ENCODE results near the gene REM1. TPM values are rescaled to one million over a fixed set of nuclear protein-coding genes. Genes with fewer than 3 reads are reported as not detected.
"Not testable (repeated sequence)": the region's sequence is repeated elsewhere in the genome, so short reads cannot be mapped to it uniquely, and the experiment has no call there.

REM1 gene
- total RNA-seq, 2 donors from 2014 or later = not detected

- Mint-ChIP-seq H3K9me3 (no peaks in the 10 kb centered on the region), H3K36me3 (peaks cover 4 to 5% of the 10 kb centered on the region in 2 donors), H3K27ac (peak within 1 kb of the TSS in 1 of 2 donors; percentile 60)
- DNase-seq (ENCODE audit: low spot score in 2 of 2) (peak; percentile 84 to 92), ATAC-seq (peak; percentile 84 to 88)
These were observed 39.3 kb downstream of the REM1 start, which contains the start of gene HM13 for GRCh38 chr20:31514154-31515071. Gene HM13 (plus strand): TSS chr20:31514442. CDS start chr20:31514552, 110 bp downstream.

GRCh38 chr20:31515072-31515774, 40.1 kb downstream of the REM1 start:
- H3K9me3 Mint-ChIP-seq = no peaks in the 10 kb centered on the region
- ATAC-seq (peak in 1 of 2 donors; percentile 4), DNase-seq (ENCODE audit: low spot score in 2 of 2) (no peak)
- no peak overlapping the region for H3K27ac Mint-ChIP-seq
- H3K36me3 Mint-ChIP-seq = peaks cover 6 to 7% of the 10 kb centered on the region in 2 donors

- H3K36me3 Mint-ChIP-seq = peaks cover 6 to 7% of the 10 kb centered on the region in 2 donors
- no peaks in the 10 kb centered on the region for H3K9me3 Mint-ChIP-seq
- no peak overlapping the region for H3K27ac Mint-ChIP-seq
- no peak for DNase-seq (ENCODE audit: low spot score in 2 of 2)
- no peak for ATAC-seq
These were observed 40.7 kb downstream of the REM1 start for GRCh38 chr20:31515775-31516107.

GRCh38 chr20:31516166-31516565, 41.1 kb downstream of the REM1 start:
- DNase-seq (ENCODE audit: low spot score in 2 of 2) (no peak), ATAC-seq (no peak)
- Mint-ChIP-seq H3K9me3 (no peaks in the 10 kb centered on the region), H3K36me3 (peaks cover 6 to 7% of the 10 kb centered on the region in 2 donors), H3K27ac (no peak overlapping the region)

GRCh38 chr20:31516651-31517050, 41.6 kb downstream of the REM1 start:
- Mint-ChIP-seq H3K27ac (no peak overlapping the region), H3K36me3 (peaks cover 6 to 7% of the 10 kb centered on the region in 2 donors), H3K9me3 (no peaks in the 10 kb centered on the region)
- ATAC-seq (peak; percentile 25 to 59), DNase-seq (ENCODE audit: low spot score in 2 of 2) (no peak)

GRCh38 chr20:31517373-31517772, 42.3 kb downstream of the REM1 start:
- DNase-seq (ENCODE audit: low spot score in 2 of 2) (no peak), ATAC-seq (no peak)
- no peak overlapping the region for H3K27ac Mint-ChIP-seq
- peaks cover 6 to 7% of the 10 kb centered on the region in 2 donors for H3K36me3 Mint-ChIP-seq
- H3K9me3 Mint-ChIP-seq = no peaks in the 10 kb centered on the region

GRCh38 chr20:31521267-31521666, 46.2 kb downstream of the REM1 start:
- not testable (repeated sequence) for DNase-seq (ENCODE audit: low spot score in 2 of 2); ATAC-seq; H3K9me3 Mint-ChIP-seq; H3K36me3 Mint-ChIP-seq
- peak overlapping the region in 1 of 2 donors; percentile 66 for H3K27ac Mint-ChIP-seq

GRCh38 chr20:31522731-31523130, 47.6 kb downstream of the REM1 start:
- no peak for DNase-seq (ENCODE audit: low spot score in 2 of 2)
- Mint-ChIP-seq H3K36me3 (peaks cover 6 to 7% of the 10 kb centered on the region in 2 donors), H3K9me3 (no peaks in the 10 kb centered on the region), H3K27ac (no peak overlapping the region)
- no peak for ATAC-seq

- no peak for ATAC-seq
- Mint-ChIP-seq H3K9me3 (no peaks in the 10 kb centered on the region), H3K27ac (peak overlapping the region in 1 of 2 donors; percentile 68), H3K36me3 (peaks cover 6 to 7% of the 10 kb centered on the region in 2 donors)
- no peak for DNase-seq (ENCODE audit: low spot score in 2 of 2)
These were observed 48.5 kb downstream of the REM1 start for GRCh38 chr20:31523361-31524283.

GRCh38 chr20:31527266-31527665, 52.2 kb downstream of the REM1 start:
- peak overlapping the region in 1 of 2 donors; percentile 70 for H3K27ac Mint-ChIP-seq
- ATAC-seq = no peak
- no peaks in the 10 kb centered on the region for H3K9me3 Mint-ChIP-seq
- no peak for DNase-seq (ENCODE audit: low spot score in 2 of 2)
- H3K36me3 Mint-ChIP-seq = peaks cover 0 to 12% of the 10 kb centered on the region in 2 donors

Other genes with a start within 250 kb of the REM1 start
- gene DEFB115, start 217.6 kb upstream of the REM1 start, total RNA-seq = not detected
- not detected for gene DEFB116, start 166.7 kb upstream of the REM1 start, total RNA-seq
- gene DEFB118, start 106.7 kb upstream of the REM1 start, total RNA-seq = not detected
- gene DEFB119, start 84.7 kb upstream of the REM1 start, total RNA-seq = not detected
- gene DEFB121, start 69.1 kb upstream of the REM1 start, total RNA-seq = not detected
- gene DEFB123, start 34.7 kb upstream of the REM1 start, total RNA-seq = not detected
- not detected for gene DEFB124, start 161 bp upstream of the REM1 start, total RNA-seq
- gene HM13, start 39.2 kb downstream of the REM1 start, total RNA-seq = 100 to 1,000 TPM; 108 to 124 TPM
- 10 to 100 TPM in 1 of 2 donors, 1 to 10 TPM in 1; 1.4 to 19.4 TPM for gene ID1, start 130.0 kb downstream of the REM1 start, total RNA-seq
- gene COX4I2, start 162.6 kb downstream of the REM1 start, total RNA-seq = not detected
- 100 to 1,000 TPM in 1 of 2 donors, 10 to 100 TPM in 1; 86.6 to 143 TPM for gene BCL2L1, start 247.6 kb downstream of the REM1 start, total RNA-seq